Fibroblast of villous mesenchyme (primary cell): Measurements from ENCODE around the gene HTRA2. TPM values are rescaled to one million over a fixed set of nuclear protein-coding genes. Genes with fewer than 3 reads are reported as not detected.
A peak's percentile ranks its signal among the peaks of the same experiment; 100 is the strongest.

Source experiments
- DNase-seq: peaks from one replicate; pipeline ENCODE4 v3.0.0-alpha.2; 2010; ENCODE audit warnings: low read depth
- H3K4me3 ChIP-seq: 2 replicates; pipeline ENCODE4 v1.5.1; 2011; ENCODE audit warnings: low read depth, mild to moderate bottlenecking, low read length
- CTCF ChIP-seq: IDR thresholded peaks from 2 replicates; pipeline ENCODE4 v1.5.1; 2012; ENCODE audit warnings: low read depth, mild to moderate bottlenecking, low read length; ENCODE audit not compliant: insufficient read depth
- total RNA-seq: library from RNA; depleted of rRNA; stranded (reverse); fragments of >200 nt; gene quantifications from 2 replicates; pipeline ENCODE4 v1.2.3, GENCODE V29; 2012

Gene HTRA2
- total RNA-seq, 1 donor = 40.2 TPM

GRCh38 chr2:74496997-74497776, 32.5 kb upstream of the HTRA2 start:
- TF ChIP-seq CTCF = no peak
- DNase-seq = no peak
- no peak overlapping the region for H3K4me3 ChIP-seq

GRCh38 chr2:74497777-74498499, 31.8 kb upstream of the HTRA2 start:
- peak overlapping the region; percentile 57 for H3K4me3 ChIP-seq
- TF ChIP-seq CTCF = no peak
- no peak for DNase-seq

GRCh38 chr2:74498500-74499266, 31.1 kb upstream of the HTRA2 start:
- peak; percentile 36 for DNase-seq
- H3K4me3 ChIP-seq = peak overlapping the region; percentile 57
- no peak for TF ChIP-seq CTCF

- peak within 1 kb of the TSS; percentile 57 for H3K4me3 ChIP-seq
- peak; percentile 37 for DNase-seq
- TF ChIP-seq CTCF = no peak
These were observed 30.3 kb upstream of the HTRA2 start, which contains the start of gene LBX2 for GRCh38 chr2:74499267-74499939. Gene LBX2 (minus strand): TSS chr2:74499603. CDS start chr2:74499537, 66 bp downstream.

GRCh38 chr2:74499940-74500577, 29.7 kb upstream of the HTRA2 start:
- H3K4me3 ChIP-seq = peak overlapping the region; percentile 57
- TF ChIP-seq CTCF = no peak
- DNase-seq = no peak

GRCh38 chr2:74500578-74500946, 29.2 kb upstream of the HTRA2 start:
- no peak for DNase-seq
- no peak for TF ChIP-seq CTCF
- no peak overlapping the region for H3K4me3 ChIP-seq
